Mesenchymal stem cell (in vitro differentiated cells and primary cell): Measurements from ENCODE around the gene ZKSCAN1.
A peak's percentile ranks its signal among the peaks of the same experiment; 100 is the strongest.

Source experiments
- DNase-seq: peaks from one replicate; pipeline ENCODE4 v3.0.0-alpha.2; 2013
- H2AFZ ChIP-seq: one replicate; pipeline ENCODE4 v1.6.1; 2013; ENCODE audit warnings: low read depth, mild to moderate bottlenecking, control low read depth, inconsistent platforms, low read length, moderate library complexity
- H2AK5ac ChIP-seq: 2 replicates; pipeline ENCODE4 v1.6.1; 2013; ENCODE audit warnings: low read length, moderate library complexity, mild to moderate bottlenecking, inconsistent platforms; ENCODE audit not compliant: severe bottlenecking
- H2BK120ac ChIP-seq: one replicate; pipeline ENCODE4 v1.6.1; 2013; ENCODE audit warnings: low read depth, mild to moderate bottlenecking, inconsistent platforms, low read length, moderate library complexity
- H2BK12ac ChIP-seq, 2 experiments: one replicate each; pipeline ENCODE4 v1.6.1; 2013; ENCODE audit warnings: inconsistent platforms in 2 of 2, low read length in 2 of 2, mild to moderate bottlenecking in 2 of 2, moderate library complexity in 2 of 2, control low read depth in 1 of 2
- H2BK15ac ChIP-seq: one replicate; pipeline ENCODE4 v1.6.1; 2013; ENCODE audit warnings: mild to moderate bottlenecking, low read depth, inconsistent platforms; ENCODE audit not compliant: poor library complexity, severe bottlenecking
- H2BK5ac ChIP-seq: 2 replicates; pipeline ENCODE4 v1.6.1; 2013; ENCODE audit warnings: low read depth, mild to moderate bottlenecking, low read length, control low read depth, inconsistent platforms; ENCODE audit not compliant: poor library complexity, severe bottlenecking
- H3K14ac ChIP-seq, 2 experiments: one replicate each; pipeline ENCODE4 v1.6.1; 2013; ENCODE audit warnings: inconsistent platforms in 2 of 2, low read length in 2 of 2, control low read depth in 1 of 2, mild to moderate bottlenecking in 1 of 2, moderate library complexity in 1 of 2
- H3K18ac ChIP-seq, 2 experiments: one replicate each; pipeline ENCODE4 v1.6.1; 2013; ENCODE audit warnings: inconsistent platforms in 2 of 2, low read length in 2 of 2, control low read depth in 1 of 2, low read depth in 1 of 2, mild to moderate bottlenecking in 1 of 2
- H3K23ac ChIP-seq, 2 experiments: one replicate each; pipeline ENCODE4 v1.6.1; 2013; ENCODE audit warnings: inconsistent platforms in 2 of 2, low read length in 2 of 2, mild to moderate bottlenecking in 2 of 2, moderate library complexity in 2 of 2, control low read depth in 1 of 2
- H3K27ac ChIP-seq: 2 replicates; pipeline ENCODE4 v1.5.1; 2013; ENCODE audit warnings: mild to moderate bottlenecking, moderate library complexity, low read length, control low read depth, inconsistent platforms; ENCODE audit not compliant: poor library complexity, severe bottlenecking
- H3K27me3 ChIP-seq, 2 experiments: 2 replicates each; pipeline versions ENCODE4 v1.6.1 to v1.7.0; 2013; ENCODE audit warnings: low read length in 2 of 2, mild to moderate bottlenecking in 2 of 2, moderate library complexity in 2 of 2, control low read depth in 1 of 2, inconsistent platforms in 1 of 2; ENCODE audit not compliant: control insufficient read depth in 1 of 2, insufficient read depth in 1 of 2
- H3K36me3 ChIP-seq, 2 experiments: 2 replicates each; pipeline versions ENCODE4 v1.6.1 to v1.7.0; 2013; ENCODE audit warnings: low read length in 2 of 2, control low read depth in 1 of 2, inconsistent platforms in 1 of 2, low read depth in 1 of 2, mild to moderate bottlenecking in 1 of 2; ENCODE audit not compliant: insufficient read depth in 2 of 2, control insufficient read depth in 1 of 2
- H3K4ac ChIP-seq, 2 experiments: one replicate each; pipeline ENCODE4 v1.6.1; 2013; ENCODE audit warnings: inconsistent platforms in 2 of 2, low read length in 2 of 2, mild to moderate bottlenecking in 2 of 2, moderate library complexity in 2 of 2, control low read depth in 1 of 2, low read depth in 1 of 2
- H3K4me1 ChIP-seq: 2 replicates; pipeline ENCODE4 v1.6.1; 2013; ENCODE audit warnings: low read depth, low read length, control low read depth; ENCODE audit not compliant: control insufficient read depth, insufficient read depth
- H3K4me2 ChIP-seq: 2 replicates; pipeline ENCODE4 v1.6.1; 2013; ENCODE audit warnings: low read length, mild to moderate bottlenecking, inconsistent platforms; ENCODE audit not compliant: poor library complexity, severe bottlenecking
- H3K4me3 ChIP-seq, 2 experiments: 2 replicates each; pipeline versions ENCODE4 v1.5.1 to v1.7.0; 2013; ENCODE audit warnings: low read length in 2 of 2, mild to moderate bottlenecking in 2 of 2, control low read depth in 1 of 2, low read depth in 1 of 2; ENCODE audit not compliant: insufficient read depth in 1 of 2
- H3K79me1 ChIP-seq: replicated peaks from 2 replicates; pipeline ENCODE4 v1.6.1; 2013; ENCODE audit warnings: mild to moderate bottlenecking, control low read depth, low read length, inconsistent platforms; ENCODE audit not compliant: poor library complexity, severe bottlenecking
- H3K9ac ChIP-seq: 2 replicates; pipeline ENCODE4 v1.7.0; 2013; ENCODE audit warnings: mild to moderate bottlenecking, low read length, moderate library complexity
- H3K9me3 ChIP-seq: 2 replicates; pipeline ENCODE4 v1.7.0; 2013; ENCODE audit warnings: mild to moderate bottlenecking, low read length; ENCODE audit not compliant: control insufficient read depth
- H4K8ac ChIP-seq: one replicate; pipeline ENCODE4 v1.6.1; 2013; ENCODE audit warnings: inconsistent platforms, mild to moderate bottlenecking, low read length, moderate library complexity
- H4K91ac ChIP-seq: one replicate; pipeline ENCODE4 v1.6.1; 2013; ENCODE audit warnings: mild to moderate bottlenecking, low read length, inconsistent platforms
- WGBS: methylation state at CpG from one replicate; pipeline ENCODE4 v1.1.7; 2013; ENCODE audit warnings: mixed read lengths; 5-methylcytosine and 5-hydroxymethylcytosine counted together

Gene ZKSCAN1

GRCh38 chr7:100063376-100063775 lies 48.0 kb downstream of the ZKSCAN1 start:
- Histone ChIP-seq H3K36me3 (peaks cover 62 to 65% of the 10 kb centered on the region in 2 experiments), H3K9me3 (no peaks in the 10 kb centered on the region), H3K4me1 (no peaks in the 10 kb centered on the region), H3K27me3 (no peaks in the 10 kb centered on the region), H2AK5ac (no peak overlapping the region), H2BK5ac (no peak overlapping the region), H2AFZ (no peak overlapping the region), H3K4me3 (no peak overlapping the region), H3K23ac (no peak overlapping the region), H3K4me2 (no peak overlapping the region), H4K8ac (no peak overlapping the region), H2BK120ac (no peak overlapping the region), H2BK12ac (no peak overlapping the region), H3K9ac (no peak overlapping the region), H3K14ac (no peak overlapping the region), H3K18ac (no peak overlapping the region), H2BK15ac (no peak overlapping the region), H3K27ac (no peak overlapping the region), H4K91ac (no peak overlapping the region), H3K4ac (no peak overlapping the region), H3K79me1 (peaks cover 14% of the 10 kb centered on the region)
- no peak for DNase-seq
- 97% methylated on average over 3 of the region's 4 CpGs for WGBS

- Histone ChIP-seq H4K8ac (no peak overlapping the region), H2BK12ac (no peak overlapping the region), H3K36me3 (peaks cover 63 to 69% of the 10 kb centered on the region in 2 experiments), H4K91ac (no peak overlapping the region), H3K27ac (no peak overlapping the region), H3K9ac (no peak overlapping the region), H3K4ac (no peak overlapping the region), H3K27me3 (no peaks in the 10 kb centered on the region), H3K9me3 (no peaks in the 10 kb centered on the region), H2BK120ac (no peak overlapping the region), H3K4me3 (no peak overlapping the region), H3K4me1 (no peaks in the 10 kb centered on the region), H3K79me1 (peaks cover 13% of the 10 kb centered on the region), H3K4me2 (no peak overlapping the region), H2BK5ac (no peak overlapping the region), H3K14ac (no peak overlapping the region), H2AK5ac (no peak overlapping the region), H2AFZ (no peak overlapping the region), H2BK15ac (no peak overlapping the region), H3K18ac (no peak overlapping the region), H3K23ac (no peak overlapping the region)
- WGBS, result 97% methylated on average over 8 of the region's 9 CpGs
- DNase-seq, result no peak
Measured at GRCh38 chr7:100064162-100064561, 48.8 kb downstream of the ZKSCAN1 start.

- Histone ChIP-seq H2BK5ac (no peak overlapping the region), H3K9ac (peak overlapping the region; percentile 34), H3K9me3 (peaks cover 10% of the 10 kb centered on the region), H2AK5ac (no peak overlapping the region), H2AFZ (no peak overlapping the region), H4K91ac (no peak overlapping the region), H3K4me1 (no peaks in the 10 kb centered on the region), H3K27ac (no peak overlapping the region), H3K4me2 (no peak overlapping the region), H3K4ac (peak overlapping the region in 1 of 2 experiments; percentile 24), H3K27me3 (no peaks in the 10 kb centered on the region), H3K79me1 (peaks cover 16% of the 10 kb centered on the region), H3K23ac (no peak overlapping the region), H2BK120ac (no peak overlapping the region), H3K14ac (no peak overlapping the region), H2BK15ac (no peak overlapping the region), H2BK12ac (peak overlapping the region in 1 of 2 experiments; percentile 21), H3K4me3 (peak overlapping the region in 1 of 2 experiments; percentile 20), H3K18ac (peak overlapping the region; percentile 52 to 86), H4K8ac (peak overlapping the region; percentile 45), H3K36me3 (peaks cover 67 to 75% of the 10 kb centered on the region in 2 experiments)
- WGBS, result 38% methylated on average over 8 of the region's 8 CpGs
- peak; percentile 98 for DNase-seq
Measured at GRCh38 chr7:100065452-100066186, 50.2 kb downstream of the ZKSCAN1 start.

GRCh38 chr7:100066953-100067352 lies 51.6 kb downstream of the ZKSCAN1 start:
- Histone ChIP-seq H3K4me3 (no peak overlapping the region), H3K36me3 (peaks cover 69 to 76% of the 10 kb centered on the region in 2 experiments), H3K23ac (no peak overlapping the region), H2AK5ac (no peak overlapping the region), H2BK5ac (no peak overlapping the region), H3K4me2 (no peak overlapping the region), H3K9ac (no peak overlapping the region), H4K8ac (no peak overlapping the region), H2AFZ (no peak overlapping the region), H3K79me1 (peaks cover 21% of the 10 kb centered on the region), H2BK15ac (no peak overlapping the region), H2BK12ac (no peak overlapping the region), H3K27ac (no peak overlapping the region), H3K18ac (no peak overlapping the region), H2BK120ac (no peak overlapping the region), H3K4ac (no peak overlapping the region), H3K14ac (no peak overlapping the region), H4K91ac (no peak overlapping the region), H3K27me3 (no peaks in the 10 kb centered on the region), H3K9me3 (peaks cover 23% of the 10 kb centered on the region), H3K4me1 (no peaks in the 10 kb centered on the region)
- WGBS, result 92% methylated on average over 7 of the region's 7 CpGs
- DNase-seq, result no peak
